Adrenal gland (tissue), 5 donors: Measurements from ENCODE around the gene SRPK3.

Experiments
- POLR2A ChIP-seq, 2 donors: fragments of 450-650 bp; IDR thresholded peaks; one replicate each; pipeline ENCODE4 v1.6.1; 2017; ENCODE audit warnings: antibody characterized with exemption in 2 of 2, mild to moderate bottlenecking in 2 of 2, moderate library complexity in 1 of 2
- TF ChIP-seq, protein P1 (sequence below), 6 experiments: fragments of 450-650 bp in 4 of 6; fragments of 200-600 bp in 2 of 6; sonication (generic) in 1 of 6; IDR thresholded peaks; 1 replicate in 5 of 6; 2 replicates in 1 of 6; pipeline versions ENCODE4 v1.5.1 to v1.8.0; 2016 to 2021; ENCODE audit warnings: antibody characterized with exemption in 6 of 6, mild to moderate bottlenecking in 2 of 6, moderate library complexity in 1 of 6
- donor health status: DM: no; HTN: no; CAD: no.

- TF ChIP-seq, protein P1, sequence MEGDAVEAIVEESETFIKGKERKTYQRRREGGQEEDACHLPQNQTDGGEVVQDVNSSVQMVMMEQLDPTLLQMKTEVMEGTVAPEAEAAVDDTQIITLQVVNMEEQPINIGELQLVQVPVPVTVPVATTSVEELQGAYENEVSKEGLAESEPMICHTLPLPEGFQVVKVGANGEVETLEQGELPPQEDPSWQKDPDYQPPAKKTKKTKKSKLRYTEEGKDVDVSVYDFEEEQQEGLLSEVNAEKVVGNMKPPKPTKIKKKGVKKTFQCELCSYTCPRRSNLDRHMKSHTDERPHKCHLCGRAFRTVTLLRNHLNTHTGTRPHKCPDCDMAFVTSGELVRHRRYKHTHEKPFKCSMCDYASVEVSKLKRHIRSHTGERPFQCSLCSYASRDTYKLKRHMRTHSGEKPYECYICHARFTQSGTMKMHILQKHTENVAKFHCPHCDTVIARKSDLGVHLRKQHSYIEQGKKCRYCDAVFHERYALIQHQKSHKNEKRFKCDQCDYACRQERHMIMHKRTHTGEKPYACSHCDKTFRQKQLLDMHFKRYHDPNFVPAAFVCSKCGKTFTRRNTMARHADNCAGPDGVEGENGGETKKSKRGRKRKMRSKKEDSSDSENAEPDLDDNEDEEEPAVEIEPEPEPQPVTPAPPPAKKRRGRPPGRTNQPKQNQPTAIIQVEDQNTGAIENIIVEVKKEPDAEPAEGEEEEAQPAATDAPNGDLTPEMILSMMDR (IDR thresholded peaks at IDR 0.05), result no peak
- no peak for TF ChIP-seq POLR2A (IDR thresholded peaks at IDR 0.05)
Measured at GRCh38 chrX:153769158-153769864, 11.5 kb upstream of the SRPK3 start.
